HG02759 (cell line): ENCODE measurements around the gene CDC5L.

ENCODE experiments used
- ATAC-seq: cut with Tn5 transposase; IDR thresholded peaks from one replicate; pipeline ENCODE4 v1.9.1; 2021; ENCODE audit warnings: mild to moderate bottlenecking, moderate library complexity; ENCODE audit not compliant: unreplicated experiment

CDC5L gene

GRCh38 chr6:44473393-44474189, 86.1 kb downstream of the CDC5L start:
- ATAC-seq: no peak

- ATAC-seq: no peak
Measured at GRCh38 chr6:44474190-44474631, 86.7 kb downstream of the CDC5L start.

- no peak for ATAC-seq
Measured at GRCh38 chr6:44474643-44475042, 87.1 kb downstream of the CDC5L start.

GRCh38 chr6:44475417-44475778, 87.9 kb downstream of the CDC5L start:
- ATAC-seq: peak; percentile 17

GRCh38 chr6:44475779-44476434, 88.4 kb downstream of the CDC5L start:
- ATAC-seq: peak; percentile 85

GRCh38 chr6:44476849-44477248, 89.3 kb downstream of the CDC5L start:
- no peak for ATAC-seq

- ATAC-seq: no peak
Measured at GRCh38 chr6:44477293-44477894, 89.9 kb downstream of the CDC5L start.

GRCh38 chr6:44478158-44478557, 90.7 kb downstream of the CDC5L start:
- ATAC-seq: no peak

GRCh38 chr6:44478591-44479254, 91.2 kb downstream of the CDC5L start:
- no peak for ATAC-seq

GRCh38 chr6:44480097-44480541, 92.6 kb downstream of the CDC5L start:
- no peak for ATAC-seq

- no peak for ATAC-seq
Measured at GRCh38 chr6:44481056-44481455, 93.5 kb downstream of the CDC5L start.

GRCh38 chr6:44481760-44482159, 94.3 kb downstream of the CDC5L start:
- ATAC-seq: no peak

- no peak for ATAC-seq
Measured at GRCh38 chr6:44485601-44486401, 98.3 kb downstream of the CDC5L start.

- ATAC-seq: no peak
Measured at GRCh38 chr6:44487002-44487401, 99.5 kb downstream of the CDC5L start.

GRCh38 chr6:44487586-44487985, 100.1 kb downstream of the CDC5L start:
- ATAC-seq: no peak

- no peak for ATAC-seq
Measured at GRCh38 chr6:44489910-44490604, 102.6 kb downstream of the CDC5L start.

GRCh38 chr6:44493132-44493531, 105.6 kb downstream of the CDC5L start:
- ATAC-seq: no peak

GRCh38 chr6:44493593-44493992, 106.1 kb downstream of the CDC5L start:
- ATAC-seq: no peak

- ATAC-seq: no peak
Measured at GRCh38 chr6:44494011-44494501, 106.5 kb downstream of the CDC5L start.
